Type B pancreatic cell (in vitro differentiated cells): ENCODE measurements around the gene FAM120B. TPM values are rescaled to one million over a fixed set of nuclear protein-coding genes. Genes with fewer than 3 reads are reported as not detected.

Experiments
- DNase-seq: peaks from one replicate; pipeline ENCODE4 v3.0.0; 2021; ENCODE audit warnings: mixed read lengths; ENCODE audit not compliant: unreplicated experiment; ENCODE audit errors: extremely low spot score
- H3K27ac Mint-ChIP-seq: 2 replicates; pipeline ENCODE4 v1.8.0; 2021; ENCODE audit warnings: mild to moderate bottlenecking, mixed read lengths
- H3K27me3 Mint-ChIP-seq: 2 replicates; pipeline ENCODE4 v1.8.0; 2021; ENCODE audit warnings: mixed read lengths
- H3K36me3 Mint-ChIP-seq: 2 replicates; pipeline ENCODE4 v1.8.0; 2021; ENCODE audit warnings: mixed read lengths
- H3K4me1 Mint-ChIP-seq: one replicate; pipeline ENCODE4 v1.8.0; 2021; ENCODE audit warnings: mixed read lengths; ENCODE audit not compliant: unreplicated experiment
- H3K4me3 Mint-ChIP-seq: 2 replicates; pipeline ENCODE4 v1.8.0; 2021; ENCODE audit warnings: mild to moderate bottlenecking, mixed read lengths
- H3K9me3 Mint-ChIP-seq: 2 replicates; pipeline ENCODE4 v1.8.0; 2021; ENCODE audit warnings: mixed read lengths
- total RNA-seq: library from RNA; stranded (reverse); gene quantifications from 2 replicates; pipeline ENCODE4 v1.2.1, GENCODE V29; 2021; ENCODE audit warnings: low replicate concordance
- TF ChIP-seq, protein P1 (sequence below): fragments of 200-600 bp; sonication (generic); conservative IDR thresholded peaks from 2 replicates; pipeline ENCODE4 v1.5.0; 2021; ENCODE audit warnings: antibody characterized with exemption, mild to moderate bottlenecking

The FAM120B gene
- total RNA-seq, 1 donor from 2014 or later, result 40.5 TPM

DNA sequence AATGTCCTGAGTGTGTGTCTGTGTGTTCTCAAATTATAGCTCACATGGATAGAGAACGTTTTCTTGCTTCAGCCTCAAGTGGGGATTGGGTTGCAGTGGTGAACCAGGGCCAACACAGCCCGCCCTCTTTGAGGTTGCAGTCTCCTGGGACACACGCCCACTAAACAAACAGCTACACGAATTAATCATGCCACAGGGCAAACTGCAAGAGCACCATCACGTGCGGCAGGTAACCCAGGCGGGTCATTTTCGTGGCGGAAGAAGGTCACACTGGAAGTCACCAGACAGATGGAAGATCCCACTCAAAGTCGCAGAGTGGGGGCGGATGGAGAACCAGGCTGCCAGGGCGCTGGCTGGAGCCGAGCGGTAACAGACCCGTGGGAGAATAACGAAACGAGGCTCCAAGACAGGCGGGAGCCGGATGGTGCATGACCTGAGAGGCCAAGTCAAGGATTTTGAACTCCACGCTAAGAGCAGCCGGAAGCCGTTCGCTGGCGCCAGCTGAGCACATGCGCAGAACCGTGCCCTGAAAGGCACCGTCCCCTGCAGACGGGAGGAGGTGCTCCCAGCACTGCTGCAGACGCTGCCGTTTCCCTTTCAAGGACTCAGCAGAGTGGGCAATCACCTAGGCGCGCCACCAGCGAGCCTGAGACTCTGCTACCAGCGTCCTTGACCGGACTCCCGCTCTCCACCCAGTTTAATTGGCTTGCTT, 26.4 kb upstream of the FAM120B start:
- TF ChIP-seq, protein P1, sequence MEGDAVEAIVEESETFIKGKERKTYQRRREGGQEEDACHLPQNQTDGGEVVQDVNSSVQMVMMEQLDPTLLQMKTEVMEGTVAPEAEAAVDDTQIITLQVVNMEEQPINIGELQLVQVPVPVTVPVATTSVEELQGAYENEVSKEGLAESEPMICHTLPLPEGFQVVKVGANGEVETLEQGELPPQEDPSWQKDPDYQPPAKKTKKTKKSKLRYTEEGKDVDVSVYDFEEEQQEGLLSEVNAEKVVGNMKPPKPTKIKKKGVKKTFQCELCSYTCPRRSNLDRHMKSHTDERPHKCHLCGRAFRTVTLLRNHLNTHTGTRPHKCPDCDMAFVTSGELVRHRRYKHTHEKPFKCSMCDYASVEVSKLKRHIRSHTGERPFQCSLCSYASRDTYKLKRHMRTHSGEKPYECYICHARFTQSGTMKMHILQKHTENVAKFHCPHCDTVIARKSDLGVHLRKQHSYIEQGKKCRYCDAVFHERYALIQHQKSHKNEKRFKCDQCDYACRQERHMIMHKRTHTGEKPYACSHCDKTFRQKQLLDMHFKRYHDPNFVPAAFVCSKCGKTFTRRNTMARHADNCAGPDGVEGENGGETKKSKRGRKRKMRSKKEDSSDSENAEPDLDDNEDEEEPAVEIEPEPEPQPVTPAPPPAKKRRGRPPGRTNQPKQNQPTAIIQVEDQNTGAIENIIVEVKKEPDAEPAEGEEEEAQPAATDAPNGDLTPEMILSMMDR, result no peak
- H3K4me1 Mint-ChIP-seq, result peaks cover 9% of the 10 kb centered on the region

DNA sequence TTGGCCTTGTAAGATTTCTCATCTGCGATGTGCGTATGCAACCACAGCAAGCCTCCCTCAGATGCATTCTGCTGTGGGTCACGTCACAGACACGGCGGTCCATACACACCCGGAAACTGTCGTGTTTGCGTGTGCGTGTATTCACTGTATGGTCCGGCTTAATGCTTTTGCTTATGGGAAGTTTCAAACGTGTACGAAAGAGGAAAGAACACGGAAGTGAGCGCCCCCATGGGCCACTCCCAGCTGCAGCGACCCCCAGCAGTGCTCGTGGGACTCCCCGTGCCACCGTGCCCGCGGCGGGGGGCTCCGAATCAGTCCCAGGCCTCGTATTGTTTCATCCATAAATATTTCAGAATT, 25.9 kb upstream of the FAM120B start:
- no peak overlapping the region for H3K27ac Mint-ChIP-seq
- no peak overlapping the region for H3K4me3 Mint-ChIP-seq
- TF ChIP-seq, protein P1, result no peak

More for the DNA sequence above, 26.4 kb upstream of the FAM120B start:
- Mint-ChIP-seq H3K27ac (peak overlapping the region; percentile 77), H3K4me3 (peak overlapping the region; percentile 58), H3K36me3 (no peaks in the 10 kb centered on the region), H3K9me3 (peaks cover 4% of the 10 kb centered on the region), H3K27me3 (peaks cover 9% of the 10 kb centered on the region)
- no peak for DNase-seq

DNA sequence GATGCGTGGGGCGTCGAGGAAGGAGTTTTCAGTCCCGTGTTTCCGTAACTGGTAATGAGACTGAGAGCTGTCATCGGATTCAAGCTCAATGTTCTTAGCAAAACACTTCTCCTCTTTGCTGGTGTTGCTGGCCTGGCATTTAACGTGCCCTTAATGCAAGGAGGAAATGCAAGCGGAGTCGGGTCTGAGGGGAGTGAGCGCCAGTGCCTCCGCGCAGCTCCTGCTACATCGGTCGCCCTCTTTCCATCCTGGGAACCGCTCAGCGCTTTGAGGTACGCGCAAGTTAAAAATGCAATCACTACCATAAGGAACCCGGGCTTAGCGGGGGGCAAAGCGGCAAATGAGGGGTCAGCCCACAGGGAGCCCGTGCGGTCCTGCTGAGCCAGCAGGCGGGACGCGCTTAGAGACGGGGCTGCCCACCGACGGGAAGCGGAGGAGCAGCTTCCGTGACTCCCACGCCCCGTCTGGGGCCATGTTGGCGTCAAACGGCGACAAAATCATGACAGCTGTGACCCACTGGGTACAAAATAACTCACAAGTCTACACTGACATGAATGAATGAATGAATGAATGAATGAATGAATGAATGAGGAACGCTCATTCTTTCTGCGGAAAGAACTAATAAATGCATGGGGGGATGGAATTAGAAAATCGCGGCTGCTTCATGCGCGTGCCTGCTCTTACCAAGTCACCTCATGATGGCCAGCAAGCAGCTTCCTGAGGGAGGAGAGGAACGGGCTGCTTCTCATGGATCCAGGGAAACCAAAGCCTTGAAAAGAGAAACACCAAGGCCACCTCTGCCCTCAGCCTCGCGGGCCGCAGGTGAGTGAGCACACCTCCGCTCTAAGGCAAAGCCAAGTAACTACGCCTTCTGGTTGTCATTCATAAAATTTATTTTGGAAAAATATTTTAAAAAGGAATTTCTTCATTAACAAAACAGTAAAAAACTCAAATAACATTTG, 24.9 kb upstream of the FAM120B start:
- H3K4me1 Mint-ChIP-seq, result peaks cover 17% of the 10 kb centered on the region

More for the DNA sequence above, 25.9 kb upstream of the FAM120B start:
- H3K36me3 Mint-ChIP-seq, result no peaks in the 10 kb centered on the region
- peaks cover 11% of the 10 kb centered on the region for H3K27me3 Mint-ChIP-seq
- H3K9me3 Mint-ChIP-seq, result peaks cover 4% of the 10 kb centered on the region
- no peak for DNase-seq
- peaks cover 9% of the 10 kb centered on the region for H3K4me1 Mint-ChIP-seq

DNA sequence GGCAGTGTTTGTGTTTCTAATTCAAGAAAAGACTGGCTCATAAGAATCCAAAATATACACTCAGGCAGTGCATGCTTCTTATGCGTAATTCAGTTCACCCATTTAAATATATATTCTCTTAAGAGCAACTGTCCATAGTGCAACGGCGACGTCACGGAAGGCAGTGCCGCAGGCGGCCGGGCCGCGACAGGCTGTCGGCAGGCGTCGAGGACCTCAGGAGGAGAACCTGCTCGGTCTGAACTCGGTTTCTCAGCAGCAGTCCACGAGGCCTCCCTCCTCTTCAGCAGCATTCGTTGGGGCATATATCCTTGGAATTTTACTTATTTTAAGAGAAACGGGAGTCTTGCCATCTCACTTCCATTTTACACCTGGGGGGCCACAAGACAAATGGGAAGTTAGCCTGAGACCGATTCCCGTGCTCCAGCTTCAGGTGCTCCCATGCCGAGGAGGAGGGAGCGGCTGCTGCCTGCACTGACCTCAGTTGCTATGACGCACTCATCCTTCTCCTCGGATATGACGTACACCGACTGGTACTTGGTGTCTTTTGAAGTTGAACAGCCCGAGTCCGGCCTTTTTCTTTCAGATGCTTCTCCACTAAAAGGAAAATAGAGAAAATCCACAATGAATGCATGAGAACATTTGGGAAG, 23.9 kb upstream of the FAM120B start:
- Mint-ChIP-seq H3K27ac (no peak overlapping the region), H3K36me3 (no peaks in the 10 kb centered on the region), H3K4me1 (peaks cover 20% of the 10 kb centered on the region), H3K4me3 (no peak overlapping the region), H3K27me3 (peaks cover 25% of the 10 kb centered on the region), H3K9me3 (peaks cover 4% of the 10 kb centered on the region)
- TF ChIP-seq, protein P1, result no peak
- no peak for DNase-seq

More for the DNA sequence above, 24.9 kb upstream of the FAM120B start:
- no peaks in the 10 kb centered on the region for H3K36me3 Mint-ChIP-seq
- peaks cover 16% of the 10 kb centered on the region for H3K27me3 Mint-ChIP-seq
- H3K4me3 Mint-ChIP-seq, result no peak overlapping the region
- TF ChIP-seq, protein P1, result no peak
- H3K9me3 Mint-ChIP-seq, result peaks cover 4% of the 10 kb centered on the region
- no peak overlapping the region for H3K27ac Mint-ChIP-seq
- DNase-seq, result no peak

DNA sequence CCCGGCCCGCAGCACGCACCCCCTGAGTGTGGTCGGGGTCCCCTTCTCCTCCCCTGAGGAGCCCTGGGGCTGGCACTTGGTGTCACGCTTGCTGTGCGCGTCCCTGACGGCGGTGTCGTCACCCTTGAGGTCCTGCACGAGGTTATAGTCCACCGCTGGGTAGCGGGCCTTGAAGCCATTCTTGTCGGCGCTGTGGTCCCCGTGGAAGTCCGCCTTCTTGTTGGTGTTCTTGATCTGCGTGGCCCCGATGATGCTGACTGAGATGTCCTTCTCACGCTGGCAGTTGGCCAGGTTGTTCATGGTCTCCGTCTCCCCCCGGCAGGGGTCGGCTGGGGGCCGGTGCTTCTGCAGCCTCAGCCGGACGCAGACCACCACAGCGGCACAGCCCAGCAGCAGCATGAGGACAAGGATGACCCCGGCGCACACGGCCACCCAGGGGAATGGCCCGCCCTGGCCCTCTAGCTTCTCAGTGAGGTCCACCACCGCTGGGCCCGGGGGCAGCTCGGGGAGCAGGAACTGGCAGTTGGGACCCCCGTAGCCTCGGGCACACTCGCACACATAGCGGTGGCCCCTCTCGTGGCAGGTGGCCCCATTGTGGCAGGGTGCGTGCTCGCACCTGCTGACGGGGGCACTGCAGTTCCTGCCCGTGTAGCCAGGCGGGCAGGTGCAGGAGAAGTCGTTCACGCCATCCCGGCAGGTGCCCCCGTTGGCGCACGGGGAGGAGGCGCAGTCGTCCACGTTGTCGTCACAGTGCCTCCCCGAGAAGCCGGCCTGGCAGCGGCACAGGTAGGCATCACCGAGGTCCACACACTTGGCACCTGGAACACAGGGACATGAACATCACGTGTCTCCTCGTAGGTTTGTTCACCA, 23.1 kb upstream of the FAM120B start:
- H3K4me3 Mint-ChIP-seq, result no peak overlapping the region
- peaks cover 33% of the 10 kb centered on the region for H3K27me3 Mint-ChIP-seq
- DNase-seq, result no peak
- peaks cover 4% of the 10 kb centered on the region for H3K9me3 Mint-ChIP-seq
- peaks cover 24% of the 10 kb centered on the region for H3K4me1 Mint-ChIP-seq
- TF ChIP-seq, protein P1, result no peak
- H3K27ac Mint-ChIP-seq, result no peak overlapping the region
- peaks cover 1% of the 10 kb centered on the region for H3K36me3 Mint-ChIP-seq
